ENCODE data around the gene MKKS. TPM values are rescaled to one million over a fixed set of nuclear protein-coding genes. Genes with fewer than 3 reads are reported as not detected.
A peak's percentile ranks its signal among the peaks of the same experiment; 100 is the strongest.

Gene MKKS
- total and polyA plus RNA-seq, 2 donors (not counting 1 experiment from before 2014, with no cell fraction given) = 6.0 to 12.6 TPM

DNA sequence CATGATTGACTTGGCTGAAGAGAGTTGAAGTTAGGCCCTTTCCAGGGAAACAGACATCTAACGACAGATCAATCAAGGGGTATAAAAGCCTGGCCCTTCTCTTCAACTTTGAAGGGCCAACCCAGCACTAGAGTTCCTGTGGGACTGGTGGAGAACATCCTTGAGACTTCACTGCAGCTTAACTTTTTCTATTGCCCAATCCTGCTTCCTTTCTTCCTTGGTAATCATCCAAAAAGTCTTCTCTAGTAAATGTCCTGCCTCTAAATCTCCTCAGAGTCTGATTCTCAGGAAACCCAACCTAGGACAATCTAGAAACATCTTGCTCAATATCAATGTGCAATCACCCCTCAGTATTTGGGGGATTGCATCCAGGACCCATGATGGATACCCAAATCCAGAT, 1.9 kb downstream of the MKKS start:
- peak overlapping the region; percentile 70 for H3K27ac Mint-ChIP-seq
- no peak overlapping the region for H3K9ac ChIP-seq (ENCODE audit: low read length)
- H3K27ac ChIP-seq (ENCODE audit: low read length in 2 of 2) = no peak overlapping the region
- intact Hi-C loops (cut with micrococcal nuclease) = no loop called here
- POLR2A ChIA-PET = no interaction called here
- H4K20me1 ChIP-seq (ENCODE audit: control insufficient read depth, insufficient read depth, low read length, poor library complexity, severe bottlenecking) = peaks cover 21% of the 10 kb centered on the region
- no peak overlapping the region for H3K4me2 ChIP-seq (replicated peaks; ENCODE audit: low read depth, low read length, poor library complexity, severe bottlenecking)
- H3K27me3 ChIP-seq (replicated peaks in 1 of 4; ENCODE audit: control extremely low read depth in 1 of 4, control insufficient read depth in 3 of 4, insufficient read depth in 4 of 4, low read length in 3 of 4) = no peaks in the 10 kb centered on the region
- no peak overlapping the region for H3K4me3 ChIP-seq (ENCODE audit: control extremely low read depth in 1 of 5, extremely low read depth in 1 of 5, insufficient read depth in 1 of 5, low read depth in 2 of 5, low read length in 4 of 5)
- WGBS (ENCODE audit: insufficient coverage) = 100% methylated on average over 1 of the region's 1 CpG
- no peaks in the 10 kb centered on the region for H3K36me3 ChIP-seq (replicated peaks in 1 of 2; ENCODE audit: control extremely low read depth in 1 of 2, control insufficient read depth in 1 of 2, extremely low read depth in 1 of 2, insufficient read depth in 2 of 2, low read length in 1 of 2)
- H3K27me3 Mint-ChIP-seq = no peaks in the 10 kb centered on the region
- H2AFZ ChIP-seq (ENCODE audit: insufficient read depth, low read depth, low read length, poor library complexity, severe bottlenecking) = no peak overlapping the region
- DNase-seq = no peak
- TF ChIP-seq, protein P1, sequence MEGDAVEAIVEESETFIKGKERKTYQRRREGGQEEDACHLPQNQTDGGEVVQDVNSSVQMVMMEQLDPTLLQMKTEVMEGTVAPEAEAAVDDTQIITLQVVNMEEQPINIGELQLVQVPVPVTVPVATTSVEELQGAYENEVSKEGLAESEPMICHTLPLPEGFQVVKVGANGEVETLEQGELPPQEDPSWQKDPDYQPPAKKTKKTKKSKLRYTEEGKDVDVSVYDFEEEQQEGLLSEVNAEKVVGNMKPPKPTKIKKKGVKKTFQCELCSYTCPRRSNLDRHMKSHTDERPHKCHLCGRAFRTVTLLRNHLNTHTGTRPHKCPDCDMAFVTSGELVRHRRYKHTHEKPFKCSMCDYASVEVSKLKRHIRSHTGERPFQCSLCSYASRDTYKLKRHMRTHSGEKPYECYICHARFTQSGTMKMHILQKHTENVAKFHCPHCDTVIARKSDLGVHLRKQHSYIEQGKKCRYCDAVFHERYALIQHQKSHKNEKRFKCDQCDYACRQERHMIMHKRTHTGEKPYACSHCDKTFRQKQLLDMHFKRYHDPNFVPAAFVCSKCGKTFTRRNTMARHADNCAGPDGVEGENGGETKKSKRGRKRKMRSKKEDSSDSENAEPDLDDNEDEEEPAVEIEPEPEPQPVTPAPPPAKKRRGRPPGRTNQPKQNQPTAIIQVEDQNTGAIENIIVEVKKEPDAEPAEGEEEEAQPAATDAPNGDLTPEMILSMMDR (IDR thresholded peaks at IDR 0.05) = no peak
- H3K9me3 Mint-ChIP-seq (ENCODE audit: insufficient read depth) = no peaks in the 10 kb centered on the region
- CTCF ChIA-PET = no interaction called here
- H3K4me1 ChIP-seq (ENCODE audit: control insufficient read depth in 2 of 2, insufficient read depth in 2 of 2, low read length in 2 of 2) = peaks cover 11 to 12% of the 10 kb centered on the region in 2 donors
- H3K9me3 ChIP-seq (ENCODE audit: control extremely low read depth in 1 of 3, control insufficient read depth in 2 of 3, insufficient read depth in 1 of 3, low read length in 2 of 3) = no peaks in the 10 kb centered on the region
- peak overlapping the region; percentile 42 for H3K4me3 Mint-ChIP-seq
- H3K79me2 ChIP-seq (ENCODE audit: control insufficient read depth, insufficient read depth, low read length) = no peaks in the 10 kb centered on the region
- peaks cover 50% of the 10 kb centered on the region for H3K4me1 Mint-ChIP-seq
- no peak for ATAC-seq (ENCODE audit: low read depth)

DNA sequence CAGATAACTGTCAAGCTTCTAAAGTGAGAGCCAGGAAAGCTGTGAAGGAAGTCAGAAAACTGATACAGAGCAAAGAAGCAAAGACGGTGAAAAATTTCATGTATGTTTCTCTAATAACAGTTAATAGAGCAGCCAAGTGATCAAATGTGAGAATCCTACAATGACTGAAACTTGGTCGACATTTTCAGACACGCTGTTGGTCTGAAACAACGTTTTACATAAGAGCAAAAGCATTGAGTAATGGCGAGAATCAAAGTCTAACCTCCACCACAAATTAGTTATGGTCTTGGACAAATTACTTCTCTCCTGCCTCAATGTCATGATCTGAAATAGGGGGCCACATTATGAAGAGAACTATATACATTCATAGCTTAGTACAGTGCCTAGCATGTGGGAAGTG, 3.3 kb downstream of the MKKS start:
- no peaks in the 10 kb centered on the region for H3K9me3 ChIP-seq (ENCODE audit: control extremely low read depth in 1 of 3, control insufficient read depth in 2 of 3, insufficient read depth in 1 of 3, low read length in 2 of 3)
- H4K20me1 ChIP-seq (ENCODE audit: control insufficient read depth, insufficient read depth, low read length, poor library complexity, severe bottlenecking) = peaks cover 32% of the 10 kb centered on the region
- no peaks in the 10 kb centered on the region for H3K27me3 ChIP-seq (replicated peaks in 1 of 4; ENCODE audit: control extremely low read depth in 1 of 4, control insufficient read depth in 3 of 4, insufficient read depth in 4 of 4, low read length in 3 of 4)
- peaks cover 8 to 11% of the 10 kb centered on the region in 2 donors for H3K4me1 ChIP-seq (ENCODE audit: control insufficient read depth in 2 of 2, insufficient read depth in 2 of 2, low read length in 2 of 2)
- peak overlapping the region in 1 of 2 donors; percentile 7 for H3K27ac ChIP-seq (ENCODE audit: low read length in 2 of 2)
- Mint-ChIP-seq H3K4me3 (no peak overlapping the region), H3K27ac (no peak overlapping the region), H3K4me1 (peaks cover 49% of the 10 kb centered on the region), H3K27me3 (no peaks in the 10 kb centered on the region), H3K9me3 (ENCODE audit: insufficient read depth) (no peaks in the 10 kb centered on the region)
- H3K9ac ChIP-seq (ENCODE audit: low read length) = no peak overlapping the region
- TF ChIP-seq EZH2 (IDR thresholded peaks at IDR 0.05; ENCODE audit: borderline replicate concordance, insufficient read depth, low read depth, low read length, poor library complexity, severe bottlenecking) = no peak
- TF ChIP-seq, protein P1 (IDR thresholded peaks at IDR 0.05) = no peak
- H3K4me2 ChIP-seq (replicated peaks; ENCODE audit: low read depth, low read length, poor library complexity, severe bottlenecking) = no peak overlapping the region
- no peak overlapping the region for H2AFZ ChIP-seq (ENCODE audit: insufficient read depth, low read depth, low read length, poor library complexity, severe bottlenecking)
- POLR2A ChIA-PET = no interaction called here
- DNase-seq (no peak), ATAC-seq (ENCODE audit: low read depth) (no peak)
- 92% methylated on average over 4 of the region's 5 CpGs for WGBS (ENCODE audit: insufficient coverage)
- H3K79me2 ChIP-seq (ENCODE audit: control insufficient read depth, insufficient read depth, low read length) = peaks cover 13% of the 10 kb centered on the region
- no peaks in the 10 kb centered on the region for H3K36me3 ChIP-seq (replicated peaks in 1 of 2; ENCODE audit: control extremely low read depth in 1 of 2, control insufficient read depth in 1 of 2, extremely low read depth in 1 of 2, insufficient read depth in 2 of 2, low read length in 1 of 2)
- intact Hi-C loops (cut with micrococcal nuclease) = no loop called here
- H3K4me3 ChIP-seq (ENCODE audit: control extremely low read depth in 1 of 5, extremely low read depth in 1 of 5, insufficient read depth in 1 of 5, low read depth in 2 of 5, low read length in 4 of 5) = no peak overlapping the region
- CTCF ChIA-PET = interaction anchor here (1.1 kb wide), 1 partner anchor 452 kb away, joined by 7 read pairs; no protein-coding TSS in a partner anchor
